Ishikawa (cell line): ENCODE measurements around the gene ZNF485.

Experiments used
- CEBPB ChIP-seq: IDR thresholded peaks from 2 replicates; pipeline ENCODE4 v1.6.1; 2012
- CREB1 ChIP-seq: IDR thresholded peaks from 2 replicates; pipeline ENCODE4 v1.6.1; 2012; ENCODE audit warnings: low read depth
- EP300 ChIP-seq: IDR thresholded peaks from 2 replicates; pipeline ENCODE4 v1.6.1; 2012; ENCODE audit warnings: borderline replicate concordance
- RAD21 ChIP-seq: IDR thresholded peaks from 2 replicates; pipeline ENCODE4 v1.6.1; 2012; ENCODE audit warnings: low read depth
- TCF12 ChIP-seq: IDR thresholded peaks from 2 replicates; pipeline ENCODE4 v1.6.1; 2012; ENCODE audit warnings: low read depth
- TF ChIP-seq, protein P1 (sequence below): IDR thresholded peaks from 2 replicates; pipeline ENCODE4 v1.6.1; 2012; ENCODE audit warnings: low read depth, mild to moderate bottlenecking

DNA sequence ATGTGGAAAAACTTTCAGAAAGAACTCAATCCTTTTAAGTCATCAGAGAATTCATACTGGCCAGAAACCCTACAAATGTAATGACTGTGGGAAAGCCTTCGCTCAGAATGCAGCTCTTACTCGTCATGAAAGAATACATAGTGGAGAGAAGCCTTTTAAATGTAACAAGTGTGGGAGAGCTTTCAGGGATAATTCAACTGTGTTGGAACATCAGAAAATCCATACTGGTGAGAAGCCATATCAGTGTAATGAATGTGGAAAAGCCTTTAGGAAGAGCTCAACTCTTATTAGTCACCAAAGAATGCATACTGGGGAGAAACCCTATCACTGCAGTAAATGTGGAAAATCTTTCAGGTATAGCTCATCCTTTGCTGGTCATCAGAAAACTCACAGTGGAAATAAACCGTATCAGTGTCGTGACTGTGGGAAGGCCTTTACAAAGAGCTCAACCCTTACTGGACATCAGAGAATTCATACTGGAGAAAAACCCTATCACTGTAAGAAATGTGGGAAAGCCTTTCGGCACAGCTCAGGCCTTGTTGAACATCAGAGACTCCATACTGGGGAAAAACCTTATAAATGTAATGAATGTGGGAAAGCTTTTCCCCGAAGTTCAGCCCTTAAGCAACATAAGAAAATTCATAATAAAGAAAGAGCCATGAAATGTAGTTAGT is 10.6 kb downstream of the ZNF485 start:
- TF ChIP-seq RAD21 (no peak), TCF12 (no peak), EP300 (no peak), CEBPB (no peak), CREB1 (no peak)
- TF ChIP-seq, protein P1, sequence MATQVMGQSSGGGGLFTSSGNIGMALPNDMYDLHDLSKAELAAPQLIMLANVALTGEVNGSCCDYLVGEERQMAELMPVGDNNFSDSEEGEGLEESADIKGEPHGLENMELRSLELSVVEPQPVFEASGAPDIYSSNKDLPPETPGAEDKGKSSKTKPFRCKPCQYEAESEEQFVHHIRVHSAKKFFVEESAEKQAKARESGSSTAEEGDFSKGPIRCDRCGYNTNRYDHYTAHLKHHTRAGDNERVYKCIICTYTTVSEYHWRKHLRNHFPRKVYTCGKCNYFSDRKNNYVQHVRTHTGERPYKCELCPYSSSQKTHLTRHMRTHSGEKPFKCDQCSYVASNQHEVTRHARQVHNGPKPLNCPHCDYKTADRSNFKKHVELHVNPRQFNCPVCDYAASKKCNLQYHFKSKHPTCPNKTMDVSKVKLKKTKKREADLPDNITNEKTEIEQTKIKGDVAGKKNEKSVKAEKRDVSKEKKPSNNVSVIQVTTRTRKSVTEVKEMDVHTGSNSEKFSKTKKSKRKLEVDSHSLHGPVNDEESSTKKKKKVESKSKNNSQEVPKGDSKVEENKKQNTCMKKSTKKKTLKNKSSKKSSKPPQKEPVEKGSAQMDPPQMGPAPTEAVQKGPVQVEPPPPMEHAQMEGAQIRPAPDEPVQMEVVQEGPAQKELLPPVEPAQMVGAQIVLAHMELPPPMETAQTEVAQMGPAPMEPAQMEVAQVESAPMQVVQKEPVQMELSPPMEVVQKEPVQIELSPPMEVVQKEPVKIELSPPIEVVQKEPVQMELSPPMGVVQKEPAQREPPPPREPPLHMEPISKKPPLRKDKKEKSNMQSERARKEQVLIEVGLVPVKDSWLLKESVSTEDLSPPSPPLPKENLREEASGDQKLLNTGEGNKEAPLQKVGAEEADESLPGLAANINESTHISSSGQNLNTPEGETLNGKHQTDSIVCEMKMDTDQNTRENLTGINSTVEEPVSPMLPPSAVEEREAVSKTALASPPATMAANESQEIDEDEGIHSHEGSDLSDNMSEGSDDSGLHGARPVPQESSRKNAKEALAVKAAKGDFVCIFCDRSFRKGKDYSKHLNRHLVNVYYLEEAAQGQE, result no peak
